ENCODE measurements around the gene THSD4. TPM values are rescaled to one million over a fixed set of nuclear protein-coding genes. Genes with fewer than 3 reads are reported as not detected.

THSD4 gene
- total RNA-seq, 2 experiments from 2014 or later, result not detected

DNA sequence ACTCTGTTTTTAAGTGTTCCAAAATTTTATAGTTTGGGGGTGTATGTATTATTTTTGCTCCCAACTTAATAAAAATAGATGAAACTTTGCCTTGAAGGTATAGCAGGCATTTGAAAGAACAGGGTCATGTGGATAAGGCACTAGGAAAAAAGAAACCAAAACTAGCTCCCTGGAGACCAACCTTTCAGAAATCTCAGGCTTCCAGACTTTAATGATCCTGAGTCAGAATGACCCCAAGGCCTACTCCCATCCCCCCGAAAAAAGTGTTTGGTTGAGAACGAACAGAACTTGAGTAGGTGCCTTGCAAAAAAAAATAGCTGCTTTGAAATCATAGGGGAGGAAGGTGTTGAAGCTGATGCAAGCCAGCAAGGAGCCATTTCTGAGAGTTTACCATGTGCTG lies 309.5 kb downstream of the THSD4 start:
- H3K4me3 Mint-ChIP-seq, result no peak overlapping the region
- peaks cover 32% of the 10 kb centered on the region for H3K27me3 Mint-ChIP-seq
- no peaks in the 10 kb centered on the region for H3K4me1 Mint-ChIP-seq (ENCODE audit: low read depth)
- no peaks in the 10 kb centered on the region for H3K36me3 Mint-ChIP-seq (ENCODE audit: low read depth)
- no peak overlapping the region for H3K27ac Mint-ChIP-seq
- H3K9me3 ChIP-seq (ENCODE audit: control insufficient read depth in 1 of 2, insufficient read depth in 1 of 2, low read length in 2 of 2), result no peaks in the 10 kb centered on the region
- TF ChIP-seq, protein P1, sequence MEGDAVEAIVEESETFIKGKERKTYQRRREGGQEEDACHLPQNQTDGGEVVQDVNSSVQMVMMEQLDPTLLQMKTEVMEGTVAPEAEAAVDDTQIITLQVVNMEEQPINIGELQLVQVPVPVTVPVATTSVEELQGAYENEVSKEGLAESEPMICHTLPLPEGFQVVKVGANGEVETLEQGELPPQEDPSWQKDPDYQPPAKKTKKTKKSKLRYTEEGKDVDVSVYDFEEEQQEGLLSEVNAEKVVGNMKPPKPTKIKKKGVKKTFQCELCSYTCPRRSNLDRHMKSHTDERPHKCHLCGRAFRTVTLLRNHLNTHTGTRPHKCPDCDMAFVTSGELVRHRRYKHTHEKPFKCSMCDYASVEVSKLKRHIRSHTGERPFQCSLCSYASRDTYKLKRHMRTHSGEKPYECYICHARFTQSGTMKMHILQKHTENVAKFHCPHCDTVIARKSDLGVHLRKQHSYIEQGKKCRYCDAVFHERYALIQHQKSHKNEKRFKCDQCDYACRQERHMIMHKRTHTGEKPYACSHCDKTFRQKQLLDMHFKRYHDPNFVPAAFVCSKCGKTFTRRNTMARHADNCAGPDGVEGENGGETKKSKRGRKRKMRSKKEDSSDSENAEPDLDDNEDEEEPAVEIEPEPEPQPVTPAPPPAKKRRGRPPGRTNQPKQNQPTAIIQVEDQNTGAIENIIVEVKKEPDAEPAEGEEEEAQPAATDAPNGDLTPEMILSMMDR (IDR thresholded peaks at IDR 0.05), result no peak
- no peak for ATAC-seq (ENCODE audit: poor library complexity)
- intact Hi-C loops (cut with DNase I, micrococcal nuclease), result no loop called here
- peaks cover 3% of the 10 kb centered on the region for H3K9me3 Mint-ChIP-seq
- no peak for DNase-seq
- H3K36me3 ChIP-seq (ENCODE audit: insufficient read depth, low read length), result no peaks in the 10 kb centered on the region
- peaks cover 0 to 4% of the 10 kb centered on the region in 2 experiments for H3K27me3 ChIP-seq (ENCODE audit: control insufficient read depth in 1 of 2, insufficient read depth in 2 of 2, low read length in 2 of 2)
- H3K4me1 ChIP-seq (ENCODE audit: insufficient read depth, low read length), result no peaks in the 10 kb centered on the region
- no peak overlapping the region for H3K27ac ChIP-seq (ENCODE audit: low read depth in 1 of 2, low read length in 2 of 2)
- H3K4me3 ChIP-seq (ENCODE audit: low read length), result no peak overlapping the region
- CTCF ChIA-PET, result interaction anchor here (1.0 kb wide), 1 partner anchor 10 kb away, joined by 3 read pairs; no protein-coding TSS in a partner anchor
- POLR2A ChIA-PET, result no interaction called here

DNA sequence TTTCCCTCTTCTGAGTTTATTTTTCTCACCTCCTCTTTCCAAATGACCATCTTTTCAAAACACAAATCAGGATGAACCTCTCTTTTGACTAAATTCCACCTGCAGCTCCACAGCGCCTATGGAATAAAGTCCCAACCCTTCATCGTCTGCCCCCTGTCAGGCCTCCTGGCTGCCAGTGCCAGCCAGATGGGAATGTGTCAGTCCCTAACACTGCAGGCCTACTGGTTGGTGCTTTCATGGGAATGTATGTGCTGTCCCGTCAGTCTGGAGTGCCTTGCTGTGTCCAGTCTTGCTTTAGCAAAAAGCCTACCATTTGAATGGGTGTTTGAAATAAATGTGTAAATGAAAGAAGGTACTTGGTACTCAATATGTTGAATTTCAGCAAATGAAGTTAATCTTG lies 310.1 kb downstream of the THSD4 start:
- no peaks in the 10 kb centered on the region for H3K36me3 ChIP-seq (ENCODE audit: insufficient read depth, low read length)
- ChIA-PET POLR2A (no interaction called here), CTCF (interaction anchor here (1.0 kb wide), 1 partner anchor 10 kb away, joined by 3 read pairs; no protein-coding TSS in a partner anchor)
- DNase-seq (no peak), ATAC-seq (ENCODE audit: poor library complexity) (no peak)
- H3K9me3 ChIP-seq (ENCODE audit: control insufficient read depth in 1 of 2, insufficient read depth in 1 of 2, low read length in 2 of 2), result no peaks in the 10 kb centered on the region
- peaks cover 0 to 4% of the 10 kb centered on the region in 2 experiments for H3K27me3 ChIP-seq (ENCODE audit: control insufficient read depth in 1 of 2, insufficient read depth in 2 of 2, low read length in 2 of 2)
- Mint-ChIP-seq H3K27me3 (peaks cover 26% of the 10 kb centered on the region), H3K4me3 (no peak overlapping the region), H3K9me3 (peaks cover 3% of the 10 kb centered on the region), H3K36me3 (ENCODE audit: low read depth) (no peaks in the 10 kb centered on the region), H3K27ac (no peak overlapping the region), H3K4me1 (ENCODE audit: low read depth) (no peaks in the 10 kb centered on the region)
- TF ChIP-seq, protein P1 (IDR thresholded peaks at IDR 0.05), result no peak
- no peak overlapping the region for H3K4me3 ChIP-seq (ENCODE audit: low read length)
- intact Hi-C loops (cut with DNase I, micrococcal nuclease), result no loop called here
- no peak overlapping the region for H3K27ac ChIP-seq (ENCODE audit: low read depth in 1 of 2, low read length in 2 of 2)
- H3K4me1 ChIP-seq (ENCODE audit: insufficient read depth, low read length), result no peaks in the 10 kb centered on the region

DNA sequence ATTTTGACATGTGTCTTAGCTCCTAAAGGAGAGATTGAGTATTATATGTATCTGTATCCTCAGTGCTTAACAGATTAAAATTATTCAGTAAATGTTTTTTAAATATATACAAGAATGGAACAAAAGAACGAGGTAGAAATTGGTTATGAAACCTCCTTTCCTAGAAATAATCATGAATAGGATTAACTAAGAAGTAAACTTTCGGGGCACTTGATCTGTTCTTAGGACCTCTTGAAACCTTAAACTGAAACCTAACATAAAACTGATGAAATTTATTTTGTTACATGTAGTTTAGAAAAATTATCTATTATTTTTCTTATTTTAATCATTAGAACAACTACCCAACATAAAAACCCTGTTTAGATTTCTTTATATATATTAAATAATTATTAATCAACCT lies 311.5 kb downstream of the THSD4 start:
- no peak overlapping the region for H3K4me3 Mint-ChIP-seq
- Histone ChIP-seq H3K4me1 (ENCODE audit: insufficient read depth, low read length) (no peaks in the 10 kb centered on the region), H3K9me3 (ENCODE audit: control insufficient read depth in 1 of 2, insufficient read depth in 1 of 2, low read length in 2 of 2) (no peaks in the 10 kb centered on the region), H3K36me3 (ENCODE audit: insufficient read depth, low read length) (no peaks in the 10 kb centered on the region), H3K27me3 (ENCODE audit: control insufficient read depth in 1 of 2, insufficient read depth in 2 of 2, low read length in 2 of 2) (peaks cover 0 to 4% of the 10 kb centered on the region in 2 experiments), H3K4me3 (ENCODE audit: low read length) (no peak overlapping the region), H3K27ac (ENCODE audit: low read depth in 1 of 2, low read length in 2 of 2) (no peak overlapping the region)
- peaks cover 16% of the 10 kb centered on the region for H3K27me3 Mint-ChIP-seq
- ChIA-PET POLR2A (no interaction called here), CTCF (no interaction called here)
- no peaks in the 10 kb centered on the region for H3K36me3 Mint-ChIP-seq (ENCODE audit: low read depth)
- no peak overlapping the region for H3K27ac Mint-ChIP-seq
- ATAC-seq (ENCODE audit: poor library complexity), result no peak
- intact Hi-C loops (cut with DNase I, micrococcal nuclease), result no loop called here
- no peaks in the 10 kb centered on the region for H3K4me1 Mint-ChIP-seq (ENCODE audit: low read depth)
- H3K9me3 Mint-ChIP-seq, result peaks cover 3% of the 10 kb centered on the region
- DNase-seq, result no peak
- TF ChIP-seq, protein P1 (IDR thresholded peaks at IDR 0.05), result no peak

Measured in CD4-positive, alpha-beta T cell (primary cell).